ENCODE measurements around the gene ARPC2. TPM values are rescaled to one million over a fixed set of nuclear protein-coding genes. Genes with fewer than 3 reads are reported as not detected.

The ARPC2 gene
- total RNA-seq, 3 donors from 2014 or later, result 262 to 322 (median 313) TPM

- peak; percentile 11 to 72 (median 35) for DNase-seq
- intact Hi-C loops (cut with DNase I, micrococcal nuclease), result no loop called here
- ATAC-seq, result peak; percentile 10
- no peak for TF ChIP-seq CTCF (IDR thresholded peaks at IDR 0.05)
- Histone ChIP-seq H3K4me3 (no peak overlapping the region), H3K4me1 (ENCODE audit: low read depth) (peaks cover 43% of the 10 kb centered on the region), H3K9me3 (no peaks in the 10 kb centered on the region), H3K36me3 (ENCODE audit: low read depth) (peaks cover 20% of the 10 kb centered on the region)
Observed at GRCh38 chr2:218273908-218274249, 56.9 kb downstream of the ARPC2 start.

GRCh38 chr2:218274586-218274985 is 57.6 kb downstream of the ARPC2 start:
- ATAC-seq (no peak), DNase-seq (peak in 2 of 3 donors; percentile 7 to 19)
- Histone ChIP-seq H3K9me3 (no peaks in the 10 kb centered on the region), H3K36me3 (ENCODE audit: low read depth) (peaks cover 20% of the 10 kb centered on the region), H3K4me1 (ENCODE audit: low read depth) (peaks cover 38% of the 10 kb centered on the region), H3K4me3 (no peak overlapping the region)
- TF ChIP-seq CTCF (IDR thresholded peaks at IDR 0.05), result no peak
- intact Hi-C loops (cut with DNase I, micrococcal nuclease), result no loop called here

- Histone ChIP-seq H3K4me3 (no peak overlapping the region), H3K4me1 (ENCODE audit: low read depth) (peaks cover 38% of the 10 kb centered on the region), H3K36me3 (ENCODE audit: low read depth) (peaks cover 15% of the 10 kb centered on the region), H3K9me3 (no peaks in the 10 kb centered on the region)
- no peak for ATAC-seq
- intact Hi-C loops (cut with DNase I, micrococcal nuclease), result no loop called here
- TF ChIP-seq CTCF (IDR thresholded peaks at IDR 0.05), result no peak
- DNase-seq, result peak in 1 of 3 donors; percentile 26
Observed at GRCh38 chr2:218275371-218276072, 58.5 kb downstream of the ARPC2 start.

GRCh38 chr2:218276986-218277755 is 60.2 kb downstream of the ARPC2 start:
- no peaks in the 10 kb centered on the region for H3K9me3 ChIP-seq
- H3K36me3 ChIP-seq (ENCODE audit: low read depth), result peaks cover 15% of the 10 kb centered on the region
- DNase-seq, result peak in 2 of 3 donors; percentile 25 to 35
- TF ChIP-seq CTCF (IDR thresholded peaks at IDR 0.05), result no peak
- peaks cover 25% of the 10 kb centered on the region for H3K4me1 ChIP-seq (ENCODE audit: low read depth)
- ATAC-seq, result no peak
- intact Hi-C loops (cut with DNase I, micrococcal nuclease), result no loop called here
- H3K4me3 ChIP-seq, result no peak overlapping the region

GRCh38 chr2:218277921-218278320 is 60.9 kb downstream of the ARPC2 start:
- no peaks in the 10 kb centered on the region for H3K9me3 ChIP-seq
- peaks cover 15% of the 10 kb centered on the region for H3K36me3 ChIP-seq (ENCODE audit: low read depth)
- intact Hi-C loops (cut with DNase I, micrococcal nuclease), result no loop called here
- ATAC-seq (no peak), DNase-seq (no peak)
- no peak overlapping the region for H3K4me3 ChIP-seq
- H3K4me1 ChIP-seq (ENCODE audit: low read depth), result peaks cover 20% of the 10 kb centered on the region
- TF ChIP-seq CTCF (IDR thresholded peaks at IDR 0.05), result no peak
